Mammary epithelial cell (primary cell): ENCODE results near the gene SLIT3.

Experiments
- EZH2 ChIP-seq: IDR thresholded peaks from 2 replicates; pipeline ENCODE4 v1.6.1; 2012; ENCODE audit warnings: low read length, inconsistent platforms, borderline replicate concordance
- TF ChIP-seq, protein P1 (sequence below), 2 donors: IDR thresholded peaks in 1 of 2; conservative IDR thresholded peaks in 1 of 2; 2 replicates each; pipeline ENCODE4 v1.5.1; 2011 to 2012; ENCODE audit warnings: inconsistent platforms in 2 of 2, low read length in 2 of 2, mild to moderate bottlenecking in 2 of 2, control low read depth in 1 of 2, low read depth in 1 of 2; ENCODE audit not compliant: insufficient read depth in 1 of 2; ENCODE audit errors: extremely low read depth in 1 of 2

DNA sequence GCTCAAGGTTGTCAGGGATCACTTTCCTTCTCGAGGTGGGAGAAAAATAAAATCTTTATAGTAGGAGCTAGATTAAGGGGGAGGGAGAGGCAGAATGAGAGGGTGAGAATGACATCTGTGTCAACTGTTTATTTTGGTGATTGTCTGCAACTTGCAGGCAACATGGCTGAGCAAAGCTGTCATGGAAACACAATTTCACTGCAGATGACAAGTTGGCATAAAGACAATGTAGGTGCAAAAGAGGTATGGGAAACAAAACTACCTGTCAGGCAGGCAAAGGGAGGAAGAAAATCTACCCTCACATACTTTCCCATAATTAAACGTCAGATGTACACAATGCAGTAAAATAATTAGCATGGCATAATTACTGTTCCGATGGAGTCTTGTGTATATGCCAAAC lies 167.4 kb downstream of the SLIT3 start:
- TF ChIP-seq, protein P1, sequence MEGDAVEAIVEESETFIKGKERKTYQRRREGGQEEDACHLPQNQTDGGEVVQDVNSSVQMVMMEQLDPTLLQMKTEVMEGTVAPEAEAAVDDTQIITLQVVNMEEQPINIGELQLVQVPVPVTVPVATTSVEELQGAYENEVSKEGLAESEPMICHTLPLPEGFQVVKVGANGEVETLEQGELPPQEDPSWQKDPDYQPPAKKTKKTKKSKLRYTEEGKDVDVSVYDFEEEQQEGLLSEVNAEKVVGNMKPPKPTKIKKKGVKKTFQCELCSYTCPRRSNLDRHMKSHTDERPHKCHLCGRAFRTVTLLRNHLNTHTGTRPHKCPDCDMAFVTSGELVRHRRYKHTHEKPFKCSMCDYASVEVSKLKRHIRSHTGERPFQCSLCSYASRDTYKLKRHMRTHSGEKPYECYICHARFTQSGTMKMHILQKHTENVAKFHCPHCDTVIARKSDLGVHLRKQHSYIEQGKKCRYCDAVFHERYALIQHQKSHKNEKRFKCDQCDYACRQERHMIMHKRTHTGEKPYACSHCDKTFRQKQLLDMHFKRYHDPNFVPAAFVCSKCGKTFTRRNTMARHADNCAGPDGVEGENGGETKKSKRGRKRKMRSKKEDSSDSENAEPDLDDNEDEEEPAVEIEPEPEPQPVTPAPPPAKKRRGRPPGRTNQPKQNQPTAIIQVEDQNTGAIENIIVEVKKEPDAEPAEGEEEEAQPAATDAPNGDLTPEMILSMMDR (conservative IDR thresholded peaks at IDR 0.05 in 1 of 2, IDR thresholded peaks at IDR 0.05 in 1 of 2; ENCODE audit: extremely low read depth in 1 of 2, insufficient read depth in 1 of 2, low read depth in 1 of 2, low read length in 2 of 2) = no peak
- no peak for TF ChIP-seq EZH2
